HTR-8/SVneo (cell line): ENCODE data around the gene C6orf89.
"Not testable (repeated sequence)": the region's sequence is repeated elsewhere in the genome, so short reads cannot be mapped to it uniquely, and the experiment has no call there.

Experiments used
- DNase-seq: peaks from one replicate; pipeline ENCODE4 v3.0.0; 2011; ENCODE audit warnings: low spot score, mixed read lengths; ENCODE audit not compliant: insufficient read length
- FAIRE-seq: peaks from 2 replicates; lab custom pipeline; 2011; peaks lifted over from hg19 to GRCh38; lab: Jason Lieb, UNC

The C6orf89 gene

DNA sequence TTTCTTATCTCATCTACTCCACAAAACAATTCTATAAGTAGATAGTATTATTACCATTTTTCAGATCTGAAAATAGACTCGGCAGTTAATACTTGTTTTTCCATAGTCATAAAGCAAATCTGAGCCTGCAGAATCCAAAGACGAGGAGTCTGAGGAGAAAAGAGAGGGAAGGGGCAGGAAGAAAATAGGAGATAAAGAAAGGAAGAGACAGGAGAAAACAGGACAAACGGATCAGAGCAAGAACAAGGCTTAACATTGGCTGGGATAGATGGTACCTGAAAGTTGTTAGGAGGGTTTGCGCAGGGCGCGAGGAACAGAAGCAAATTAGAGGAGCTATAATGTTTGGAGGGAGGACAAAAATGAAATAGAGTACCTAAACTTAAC is 10.5 kb upstream of the C6orf89 start:
- DNase-seq (no peak), FAIRE-seq (no peak)

DNA sequence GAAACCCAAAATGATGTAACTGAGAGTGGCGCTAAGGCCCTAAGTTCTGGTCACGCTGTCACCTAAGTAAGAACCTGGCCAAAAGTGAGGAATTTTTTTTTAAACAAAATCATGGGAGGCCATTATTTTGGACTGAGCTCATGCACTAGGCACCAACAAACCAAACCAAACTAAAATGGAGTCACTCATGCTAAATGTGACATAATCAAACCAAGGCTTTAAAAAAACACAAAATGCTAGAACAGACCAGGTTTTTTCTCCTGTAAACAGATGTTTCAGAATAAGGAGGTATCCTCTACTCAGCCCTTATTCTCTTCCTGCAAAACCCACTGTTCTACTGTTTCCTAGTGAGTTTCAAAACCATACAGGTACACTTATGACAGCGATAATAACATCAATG is 1.1 kb upstream of the C6orf89 start:
- no peak for DNase-seq
- no peak for FAIRE-seq

DNA sequence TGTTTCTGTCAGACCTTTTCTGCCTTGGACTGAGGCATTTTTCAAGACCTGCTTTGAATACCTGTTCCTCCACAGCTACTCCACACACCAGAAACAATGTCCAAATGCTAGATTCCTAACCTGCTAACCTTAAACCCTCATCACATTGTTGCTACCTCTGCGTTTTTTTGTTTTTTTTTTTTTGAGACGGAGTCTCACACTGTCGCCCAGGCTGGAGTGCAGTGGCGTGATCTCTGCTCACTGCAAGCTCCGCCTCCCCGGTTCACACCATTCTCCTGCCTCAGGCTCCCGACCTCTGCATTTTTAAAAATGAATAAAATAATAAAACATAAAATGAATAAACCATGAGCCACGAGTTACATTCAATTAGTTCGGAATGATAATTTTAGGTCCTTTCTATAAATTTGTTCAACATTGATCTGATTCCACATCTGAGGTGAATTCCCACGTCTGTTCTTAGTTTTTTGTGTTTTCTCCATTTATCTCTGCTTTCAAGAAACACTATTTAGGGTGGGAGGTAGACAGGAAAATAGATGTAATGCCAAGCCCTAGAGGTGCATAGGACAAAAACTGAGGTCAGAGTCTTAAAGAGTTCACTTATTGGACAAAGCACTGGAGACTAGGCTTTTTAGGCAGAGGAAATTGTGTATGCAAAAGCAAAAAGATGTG is 1.3 kb downstream of the C6orf89 start:
- FAIRE-seq (no peak), DNase-seq (no peak)

DNA sequence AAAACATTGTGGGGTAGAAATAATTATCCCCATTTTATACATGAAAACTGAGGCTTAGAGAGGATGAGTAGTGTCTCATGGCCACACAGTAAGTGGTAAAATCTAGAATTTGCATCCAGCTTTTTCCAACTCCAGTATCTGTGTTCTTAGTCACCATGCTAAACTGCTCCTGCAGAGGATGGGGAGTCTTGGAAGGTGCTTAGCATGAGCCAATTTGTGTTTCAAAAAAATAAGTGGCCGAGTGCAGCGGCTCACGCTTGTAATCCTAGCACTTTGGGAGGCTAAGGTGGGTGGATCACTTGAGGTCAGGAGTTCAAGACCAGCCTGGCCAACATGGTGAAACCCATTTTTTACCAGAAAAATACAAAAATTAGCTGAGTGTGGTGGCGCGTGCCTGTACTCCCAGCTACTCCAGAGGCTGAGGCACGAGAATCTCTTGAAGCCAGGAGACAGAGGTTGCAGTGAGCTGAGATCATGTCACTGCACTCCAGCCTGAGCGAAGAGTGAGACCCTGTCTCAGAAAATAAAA is 2.4 kb downstream of the C6orf89 start:
- FAIRE-seq, result no peak
- DNase-seq, result no peak

DNA sequence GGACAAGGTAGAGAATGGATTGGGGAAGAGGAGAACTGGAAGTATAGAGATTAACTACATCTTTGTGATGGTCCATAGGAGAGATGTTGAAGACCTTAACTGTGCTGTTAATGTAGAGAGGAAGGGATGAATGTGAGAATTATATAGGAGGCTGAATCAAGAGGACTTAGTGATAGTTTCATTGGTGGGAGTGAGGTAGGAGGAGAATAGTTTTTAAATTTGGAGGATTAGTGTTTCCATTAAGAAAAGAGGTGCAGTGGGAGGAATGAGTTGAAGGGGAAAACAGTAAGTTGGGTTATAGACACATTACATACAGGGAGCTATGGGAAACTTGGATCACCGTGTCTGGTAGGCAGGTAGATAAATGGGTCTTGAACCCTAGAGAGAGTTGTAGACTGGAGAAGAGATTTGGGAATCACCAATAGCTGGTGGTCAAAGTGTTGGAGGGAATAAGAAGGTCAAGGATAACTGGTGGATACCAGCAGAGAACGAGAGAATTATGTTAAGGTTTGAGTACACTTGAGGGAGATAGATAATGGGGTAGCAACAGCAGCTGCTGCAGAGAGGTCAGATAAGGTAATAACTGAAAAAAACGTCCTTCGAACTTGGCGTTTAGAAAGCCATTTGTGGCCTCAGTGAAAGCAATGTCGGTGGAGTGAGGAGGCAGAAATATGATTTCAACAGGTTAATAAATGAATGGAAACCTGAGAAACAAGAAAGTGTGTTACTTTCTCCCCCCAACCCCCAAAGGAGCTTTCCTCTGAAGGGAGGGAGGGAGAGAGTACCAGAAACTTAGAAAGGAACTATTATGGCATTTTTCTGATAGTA is 3.1 kb downstream of the C6orf89 start:
- DNase-seq (no peak), FAIRE-seq (no peak)

DNA sequence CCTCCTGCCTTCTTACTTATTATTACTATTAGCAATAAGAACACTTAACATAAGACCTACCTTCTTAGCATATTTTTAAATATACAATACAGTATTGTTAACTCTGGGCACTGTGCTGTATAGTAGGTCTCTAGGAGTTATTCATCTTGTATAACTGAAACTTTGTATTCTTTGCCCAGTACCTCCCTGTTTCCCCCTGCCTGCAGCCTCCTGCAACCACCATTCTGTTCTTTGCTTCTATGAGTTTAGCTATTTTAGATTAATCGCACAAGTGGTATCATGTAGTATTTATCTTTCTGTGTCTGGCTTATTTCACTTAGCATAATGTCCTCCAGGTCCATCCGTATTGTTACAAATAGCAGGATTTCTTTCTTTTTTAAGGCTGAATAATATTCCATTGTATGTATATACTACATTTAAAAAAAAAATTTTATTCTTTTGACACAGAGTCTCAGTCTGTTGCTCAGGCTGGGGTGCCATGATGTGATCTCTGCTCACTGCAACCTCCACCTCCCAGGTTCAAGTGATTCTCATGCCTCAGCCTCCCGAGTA is 4.4 kb downstream of the C6orf89 start:
- FAIRE-seq, result no peak
- DNase-seq, result no peak

DNA sequence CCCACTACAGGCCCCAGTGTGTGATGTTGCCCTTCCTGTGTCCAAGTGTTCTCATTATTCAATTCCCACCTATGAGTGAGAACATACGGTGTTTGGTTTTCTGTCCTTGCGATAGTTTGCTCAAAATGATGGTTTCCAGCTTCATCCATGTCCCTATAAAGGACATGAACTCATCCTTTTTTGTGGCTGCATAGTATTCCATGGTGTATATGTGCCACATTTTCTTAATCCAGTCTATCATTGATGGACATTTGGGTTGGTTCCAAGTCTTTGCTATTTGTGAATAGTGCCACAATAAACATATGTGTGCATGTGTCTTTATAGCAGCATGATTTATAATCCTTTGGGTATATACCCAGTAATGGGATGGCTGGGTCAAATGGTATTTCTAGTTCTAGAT is 5.4 kb downstream of the C6orf89 start:
- not testable (repeated sequence) for FAIRE-seq

DNA sequence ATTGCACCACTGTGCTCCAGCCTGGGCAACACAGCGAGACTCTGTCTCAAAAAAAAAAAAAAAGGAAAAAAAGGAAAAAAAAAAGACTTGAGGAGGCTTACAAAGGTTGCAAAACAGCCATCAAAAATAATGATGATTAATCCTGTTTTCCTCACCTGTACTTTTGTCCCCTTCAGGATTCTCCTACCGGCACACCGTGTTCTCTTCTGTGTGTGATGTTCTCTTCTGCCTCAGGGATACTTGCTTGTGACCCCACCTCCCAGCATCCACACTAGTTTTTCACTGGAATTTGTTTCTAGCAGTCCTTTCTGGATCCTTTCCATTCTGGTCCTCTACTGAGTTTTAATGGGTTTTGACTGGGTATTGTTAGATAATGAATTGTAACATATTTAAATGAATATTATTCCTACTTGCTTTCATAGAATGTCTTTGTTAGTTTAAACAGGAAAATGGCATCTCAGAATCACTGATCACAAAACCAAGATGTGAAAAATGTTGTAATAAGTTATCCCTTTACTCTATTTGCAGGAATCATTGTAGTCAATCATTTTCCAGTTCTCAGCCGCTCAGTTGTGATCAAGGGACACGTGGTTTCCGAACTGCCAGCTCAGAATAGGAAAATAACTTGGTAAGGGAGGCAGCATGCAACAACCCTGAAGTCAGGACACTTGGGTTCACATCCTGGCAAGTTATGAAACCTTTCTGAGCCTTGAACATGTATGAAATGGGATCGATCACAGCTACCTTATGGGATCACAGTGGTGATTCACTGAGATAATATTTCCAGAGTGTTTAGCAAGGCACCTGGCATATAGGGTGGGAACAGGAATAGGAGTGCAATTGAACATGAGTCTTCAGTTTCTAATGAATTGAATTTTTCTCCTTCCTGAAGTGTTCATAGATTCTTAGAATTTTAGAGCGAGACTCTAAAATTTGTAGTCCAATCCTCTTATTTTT is 8.5 kb downstream of the C6orf89 start:
- DNase-seq (no peak), FAIRE-seq (no peak)

More for the DNA sequence above, 5.4 kb downstream of the C6orf89 start:
- not testable (repeated sequence) for DNase-seq

DNA sequence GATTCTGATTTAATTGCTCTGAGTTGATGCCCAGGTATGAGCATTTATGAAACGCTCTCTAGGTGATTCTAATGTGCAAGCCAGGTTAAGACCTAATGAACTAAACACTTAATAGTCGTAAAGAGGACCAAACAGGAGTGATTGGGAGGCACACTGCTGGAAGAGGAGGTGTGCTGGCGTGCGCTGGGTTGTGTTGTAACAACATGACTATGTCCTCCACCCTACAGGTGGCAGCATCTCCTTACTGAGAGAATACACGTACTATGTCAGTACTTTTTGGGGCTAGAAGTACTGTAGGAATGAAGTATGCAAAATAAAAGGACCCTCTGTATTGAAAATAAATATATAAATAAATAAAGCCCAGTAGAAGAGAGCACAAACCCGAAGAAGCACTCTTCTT is 11.9 kb downstream of the C6orf89 start:
- FAIRE-seq (no peak), DNase-seq (no peak)

DNA sequence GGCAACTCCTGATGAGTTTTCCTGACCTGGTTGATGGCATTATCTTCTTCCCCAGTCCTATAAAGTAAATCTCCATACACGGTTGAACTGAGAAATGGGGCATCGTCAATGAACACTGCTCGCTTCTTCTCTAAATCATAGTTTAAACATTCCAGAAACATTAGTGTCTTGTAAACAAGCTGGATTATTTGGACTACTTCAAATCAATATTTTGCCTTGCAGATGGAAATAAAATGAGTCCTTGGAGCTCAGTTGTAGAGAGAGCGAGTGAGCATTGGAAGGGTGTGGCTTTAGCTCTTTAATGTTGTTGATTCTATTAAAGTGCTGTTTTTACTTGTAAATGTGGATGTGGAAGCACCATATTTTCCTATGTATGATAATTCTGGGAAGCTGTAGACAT is 18.4 kb downstream of the C6orf89 start:
- DNase-seq, result no peak
- FAIRE-seq, result no peak

DNA sequence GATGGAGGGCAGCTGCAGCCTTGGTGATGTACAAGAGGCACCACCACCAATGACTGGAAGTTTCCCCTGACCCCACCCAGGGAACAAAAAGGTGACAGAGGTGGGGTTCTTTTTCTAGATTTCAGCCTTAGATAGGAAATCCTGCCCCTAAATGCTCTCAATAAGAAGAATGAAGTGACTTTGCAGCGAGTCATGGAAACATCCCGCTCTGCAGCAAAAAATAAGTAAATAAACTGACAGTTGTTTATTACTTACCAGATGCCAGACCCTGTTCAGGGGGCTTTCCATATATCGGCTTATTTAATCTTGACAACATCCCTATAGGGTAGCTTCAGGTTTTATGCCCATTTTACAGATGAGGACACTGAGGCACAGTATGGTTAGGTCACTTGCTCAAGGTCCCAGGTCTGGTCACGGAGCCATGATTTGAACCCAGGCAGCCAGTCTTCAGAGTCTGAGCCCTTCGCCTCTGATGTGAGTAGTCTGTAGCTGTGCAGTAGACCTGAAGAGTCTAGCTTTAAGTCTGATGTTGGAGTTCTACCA is 19.2 kb downstream of the C6orf89 start:
- no peak for FAIRE-seq
- no peak for DNase-seq

DNA sequence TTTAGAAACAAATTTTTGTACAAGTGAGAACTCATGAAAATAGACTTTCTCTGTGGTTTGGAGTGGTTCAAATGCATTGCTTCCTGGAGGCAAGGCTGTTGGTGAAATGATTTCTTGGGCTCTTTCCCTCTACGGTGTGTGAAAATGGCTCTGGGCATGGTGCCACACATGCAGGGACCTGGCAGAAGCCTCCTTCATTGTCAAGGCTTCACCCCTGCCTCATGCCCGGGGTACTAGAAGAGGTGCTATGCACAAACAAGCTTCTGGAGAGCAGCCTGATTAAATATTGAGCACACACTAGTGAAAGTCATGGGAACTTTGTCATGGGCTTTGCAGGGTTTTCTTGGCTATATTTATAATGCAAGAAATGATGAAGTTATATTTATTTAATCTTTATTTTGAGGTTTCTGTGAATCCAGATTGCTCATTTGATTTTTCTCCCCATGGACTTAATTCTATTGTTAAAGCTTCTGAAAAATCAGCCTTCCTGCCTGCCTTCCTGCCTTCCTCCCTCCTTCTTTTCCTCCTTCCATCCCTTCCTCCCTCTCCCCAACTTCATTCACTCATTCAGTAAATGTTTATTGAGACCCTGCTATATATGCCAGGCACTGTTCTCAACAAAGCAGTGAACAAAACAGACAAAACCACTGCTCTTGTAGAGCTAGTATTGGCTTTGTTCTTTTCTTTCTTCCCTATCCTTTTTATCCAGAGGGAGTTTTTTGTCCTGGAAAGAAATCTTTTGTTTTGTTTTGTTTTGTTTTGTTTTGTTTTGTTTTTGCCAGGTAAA is 21.0 kb downstream of the C6orf89 start:
- FAIRE-seq (no peak), DNase-seq (no peak)

DNA sequence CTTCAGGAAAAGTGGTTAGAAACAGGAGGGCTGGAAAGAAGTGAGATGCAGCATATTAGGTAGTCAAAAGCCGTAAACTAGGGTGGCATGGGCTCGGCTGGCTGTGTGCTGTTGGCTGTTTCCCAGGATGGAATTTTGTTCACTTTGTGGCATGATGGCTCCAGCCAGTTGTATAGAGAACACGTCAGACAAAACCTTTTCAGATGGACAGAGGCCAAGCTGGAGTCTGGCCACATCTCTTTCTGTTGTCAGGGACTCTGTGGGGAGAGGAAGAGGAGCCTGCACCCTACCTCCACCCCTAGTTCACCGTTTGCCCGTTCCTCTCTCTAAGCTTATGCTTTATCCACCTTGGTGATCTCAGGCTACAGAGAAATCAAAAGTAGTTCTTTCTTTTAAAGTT is 22.0 kb downstream of the C6orf89 start:
- DNase-seq (no peak), FAIRE-seq (no peak)

DNA sequence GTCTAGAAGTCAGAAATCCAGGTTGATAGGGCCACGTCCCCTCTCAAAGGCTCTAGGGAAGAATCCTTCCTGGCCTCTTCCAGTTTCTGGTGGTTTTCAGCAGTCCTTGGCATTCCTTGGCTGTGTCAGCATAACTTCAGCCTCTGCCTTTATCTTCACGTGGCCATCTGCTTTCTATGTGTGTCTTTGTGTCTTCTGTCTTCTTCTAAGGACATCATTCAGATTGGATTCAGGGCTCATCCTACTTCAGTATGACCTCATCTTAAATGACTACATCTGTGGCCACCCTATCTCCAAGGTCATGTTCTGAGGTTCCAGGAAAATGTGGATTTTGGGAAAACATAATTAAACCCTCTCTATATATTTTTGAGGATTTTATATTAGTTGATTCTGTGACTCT is 23.0 kb downstream of the C6orf89 start:
- DNase-seq, result no peak
- no peak for FAIRE-seq

DNA sequence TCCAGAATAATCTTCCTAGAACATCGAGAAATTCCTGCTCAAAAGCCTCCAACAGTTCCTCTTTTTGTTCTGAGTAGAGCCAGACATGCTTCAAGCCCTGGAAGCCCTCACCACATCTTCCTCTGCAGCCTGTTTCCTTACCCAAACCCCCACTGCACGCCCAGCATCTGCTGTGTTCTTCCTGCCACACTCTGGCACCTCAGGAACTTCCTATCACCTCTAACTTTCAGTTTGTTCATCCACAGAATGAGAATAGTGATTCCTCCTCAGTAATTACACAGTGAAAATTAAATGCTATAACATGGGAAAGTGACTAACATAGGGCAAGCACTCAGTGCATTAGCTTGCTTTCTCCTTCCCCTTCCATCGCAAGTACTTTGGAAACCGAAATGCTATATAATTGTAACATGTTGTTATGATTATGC is 26.3 kb downstream of the C6orf89 start:
- FAIRE-seq (no peak), DNase-seq (no peak)

DNA sequence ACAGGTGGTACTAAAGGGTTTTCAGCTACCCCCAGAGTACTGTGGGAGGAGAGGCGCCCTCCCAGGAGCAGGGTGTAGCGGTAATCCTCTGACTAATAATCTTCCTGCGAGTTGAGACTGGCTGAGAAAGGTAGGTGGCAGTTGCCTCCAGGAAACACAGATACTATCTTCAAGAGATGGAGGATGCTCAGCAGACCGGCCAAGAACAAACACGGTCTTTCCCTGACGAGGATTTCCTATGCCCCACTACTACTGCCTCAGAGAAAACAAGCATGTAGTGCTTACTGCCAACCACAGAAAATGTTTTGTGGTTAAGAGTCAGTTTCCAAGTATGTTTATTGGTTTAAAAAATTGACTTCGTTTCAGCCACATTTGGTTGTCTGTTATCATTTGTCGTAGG is 26.8 kb downstream of the C6orf89 start:
- DNase-seq, result peak; percentile 78
- peak; percentile 74 for FAIRE-seq

DNA sequence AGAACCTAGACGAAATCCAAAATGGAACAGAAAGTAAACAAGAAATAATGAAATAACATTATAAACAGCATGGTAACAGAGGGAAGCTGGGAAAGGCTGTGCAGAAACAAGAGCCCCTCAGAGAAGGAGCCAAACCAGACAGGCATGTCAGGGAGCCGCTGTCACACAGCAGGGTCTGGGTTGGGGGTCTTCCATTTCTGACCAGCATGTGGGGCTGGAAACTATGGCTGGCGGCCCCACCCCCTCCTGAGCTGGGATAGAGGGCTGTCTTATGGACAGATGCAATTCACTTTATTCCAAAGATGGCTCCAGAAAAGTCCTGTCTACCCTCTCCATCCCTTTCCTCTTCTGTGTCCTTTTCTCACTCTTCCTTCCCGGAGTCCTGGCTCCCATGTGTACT is 27.3 kb downstream of the C6orf89 start:
- no peak for FAIRE-seq
- no peak for DNase-seq

DNA sequence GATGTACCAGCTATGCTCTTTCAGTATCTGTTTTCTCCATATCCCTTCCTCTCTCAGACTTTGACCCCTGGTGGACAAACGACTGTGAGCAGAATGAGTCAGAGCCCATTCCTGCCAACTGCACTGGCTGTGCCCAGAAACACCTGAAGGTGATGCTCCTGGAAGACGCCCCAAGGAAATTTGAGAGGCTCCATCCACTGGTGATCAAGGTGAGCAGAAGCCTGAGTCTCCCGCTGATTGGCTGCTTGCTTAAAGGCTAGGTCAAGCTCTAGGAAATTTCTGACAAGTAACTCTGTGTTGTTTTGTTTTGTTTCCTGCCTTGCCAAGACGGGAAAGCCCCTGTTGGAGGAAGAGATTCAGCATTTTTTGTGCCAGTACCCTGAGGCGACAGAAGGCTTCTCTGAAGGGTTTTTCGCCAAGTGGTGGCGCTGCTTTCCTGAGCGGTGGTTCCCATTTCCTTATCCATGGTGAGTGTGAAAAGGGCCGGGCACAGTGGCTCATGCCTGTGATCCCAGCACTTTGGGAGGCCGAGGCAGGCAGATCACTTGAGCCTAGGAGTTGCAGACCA is 28.6 kb downstream of the C6orf89 start:
- FAIRE-seq, result no peak
- peak; percentile 77 for DNase-seq

DNA sequence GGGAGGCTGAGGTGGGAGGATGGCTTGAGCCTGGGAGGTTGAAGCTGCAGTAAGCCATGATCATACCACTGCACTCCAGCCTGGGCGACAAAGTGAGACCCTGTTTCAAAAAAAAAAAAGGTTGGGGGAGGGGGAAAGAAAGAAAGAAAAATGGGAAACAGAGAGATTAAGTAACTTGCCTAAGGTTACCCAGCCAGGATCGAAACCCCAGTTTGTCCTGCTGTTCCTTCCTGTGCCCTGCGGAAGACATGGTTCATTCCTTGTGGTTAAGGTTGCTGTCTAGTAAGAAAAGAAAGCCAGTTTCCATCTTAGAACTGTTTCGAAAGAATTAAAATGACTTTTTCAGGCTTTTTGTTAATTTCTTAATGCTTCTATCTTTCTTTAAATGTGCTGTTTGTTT is 29.8 kb downstream of the C6orf89 start:
- no peak for DNase-seq

More for the DNA sequence above, 29.8 kb downstream of the C6orf89 start:
- FAIRE-seq, result no peak
